ENCODE data around the gene FAS.

DNA sequence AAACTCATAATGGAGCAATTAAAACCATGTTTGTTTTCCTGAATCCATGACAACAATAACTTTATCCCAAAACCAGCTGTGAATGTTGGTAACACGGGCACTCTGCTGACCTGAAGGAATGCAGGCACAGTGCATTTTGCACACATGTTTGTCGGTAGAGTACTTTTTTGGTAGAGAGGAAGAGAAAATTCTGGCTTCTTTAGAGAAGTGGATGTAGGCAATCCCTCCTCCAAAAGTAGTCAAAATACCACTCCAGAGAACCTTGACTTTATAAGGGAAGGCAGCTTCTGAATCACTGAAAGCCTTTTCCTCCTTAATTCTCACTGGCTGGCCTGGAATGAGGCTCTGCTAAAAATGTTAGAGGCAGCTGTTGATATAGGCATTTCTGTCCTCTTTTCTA lies 22.2 kb upstream of the FAS start:
- TF ChIP-seq EZH2 (IDR thresholded peaks at IDR 0.05; ENCODE audit: borderline replicate concordance, insufficient read depth, low read depth, low read length, poor library complexity, severe bottlenecking): no peak
- no peak for TF ChIP-seq CTCF (IDR thresholded peaks at IDR 0.05)

Measured in B cell (primary cell).